ENCODE results near the gene ATP7B.

DNA sequence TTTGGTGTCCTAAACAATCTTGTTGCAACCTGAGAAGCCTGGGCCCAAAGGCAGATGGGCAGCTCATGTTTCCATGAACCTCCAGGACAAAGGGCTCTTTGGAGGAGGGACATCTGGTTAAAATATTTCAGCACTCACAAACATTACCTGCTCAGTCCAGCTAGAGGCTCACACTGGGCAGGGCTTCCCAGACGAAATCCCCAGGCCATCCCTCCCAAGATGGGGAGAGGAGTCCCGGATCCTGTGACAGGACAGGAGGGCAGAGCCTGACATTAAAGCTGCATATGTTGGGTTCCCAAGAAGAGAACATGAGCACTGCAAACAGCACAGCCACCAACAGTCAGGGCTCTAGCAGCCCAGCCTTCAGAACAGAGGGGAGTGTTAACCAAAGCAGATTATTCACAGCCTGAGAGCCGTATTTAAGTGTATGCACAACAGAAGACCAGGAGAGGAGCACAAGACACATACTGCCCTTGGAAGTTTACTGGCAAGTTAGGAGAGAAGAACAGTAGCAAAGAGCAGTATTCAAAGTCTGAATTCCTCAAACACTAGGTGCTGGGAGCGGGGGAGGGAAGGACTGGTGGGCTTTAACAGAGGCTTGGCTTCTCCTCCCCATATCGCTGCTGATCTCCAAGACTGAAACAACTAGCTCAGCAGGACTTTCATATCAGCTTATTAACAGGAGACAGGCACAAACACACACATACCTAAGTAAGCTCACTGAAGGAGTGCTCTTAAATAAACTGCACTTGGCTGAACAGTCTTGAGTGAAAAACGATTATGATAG lies 12.3 kb downstream of the ATP7B start:
- TF ChIP-seq POLR2A (IDR thresholded peaks at IDR 0.05; ENCODE audit: low read length) (no peak), GATA1 (IDR thresholded peaks at IDR 0.05; ENCODE audit: low read depth, low read length) (no peak)
